HUES64 (cell line): ENCODE data around the gene ITGB4.
A peak's percentile ranks its signal among the peaks of the same experiment; 100 is the strongest.

ENCODE experiments used
- H3K27ac ChIP-seq: 2 replicates; pipeline ENCODE4 v1.7.0; 2013; ENCODE audit warnings: low read depth, low read length, inconsistent platforms
- H3K27me3 ChIP-seq: 2 replicates; pipeline ENCODE4 v1.6.1; 2013; ENCODE audit warnings: mild to moderate bottlenecking, low read length; ENCODE audit not compliant: insufficient read depth
- H3K36me3 ChIP-seq: 2 replicates; pipeline ENCODE4 v1.6.1; 2013; ENCODE audit warnings: mild to moderate bottlenecking, low read length; ENCODE audit not compliant: insufficient read depth
- H3K4me1 ChIP-seq: 2 replicates; pipeline ENCODE4 v1.6.1; 2013; ENCODE audit warnings: mild to moderate bottlenecking, low read length, moderate library complexity; ENCODE audit not compliant: insufficient read depth
- H3K4me3 ChIP-seq: 2 replicates; pipeline ENCODE4 v1.5.1; 2013; ENCODE audit warnings: mild to moderate bottlenecking, low read length, moderate library complexity
- H3K9ac ChIP-seq: 2 replicates; pipeline ENCODE4 v1.6.1; 2013; ENCODE audit warnings: mild to moderate bottlenecking, low read depth, low read length
- H3K9me3 ChIP-seq: 2 replicates; pipeline ENCODE4 v1.6.1; 2013; ENCODE audit warnings: low read depth, low read length; ENCODE audit not compliant: insufficient read depth
- WGBS: fragments of 150-250, 120-280 bp; methylation state at CpG from one replicate; pipeline ENCODE4 v1.1.7; 2013; ENCODE audit warnings: missing lambda C conversion rate; 5-methylcytosine and 5-hydroxymethylcytosine counted together

ITGB4 gene

DNA sequence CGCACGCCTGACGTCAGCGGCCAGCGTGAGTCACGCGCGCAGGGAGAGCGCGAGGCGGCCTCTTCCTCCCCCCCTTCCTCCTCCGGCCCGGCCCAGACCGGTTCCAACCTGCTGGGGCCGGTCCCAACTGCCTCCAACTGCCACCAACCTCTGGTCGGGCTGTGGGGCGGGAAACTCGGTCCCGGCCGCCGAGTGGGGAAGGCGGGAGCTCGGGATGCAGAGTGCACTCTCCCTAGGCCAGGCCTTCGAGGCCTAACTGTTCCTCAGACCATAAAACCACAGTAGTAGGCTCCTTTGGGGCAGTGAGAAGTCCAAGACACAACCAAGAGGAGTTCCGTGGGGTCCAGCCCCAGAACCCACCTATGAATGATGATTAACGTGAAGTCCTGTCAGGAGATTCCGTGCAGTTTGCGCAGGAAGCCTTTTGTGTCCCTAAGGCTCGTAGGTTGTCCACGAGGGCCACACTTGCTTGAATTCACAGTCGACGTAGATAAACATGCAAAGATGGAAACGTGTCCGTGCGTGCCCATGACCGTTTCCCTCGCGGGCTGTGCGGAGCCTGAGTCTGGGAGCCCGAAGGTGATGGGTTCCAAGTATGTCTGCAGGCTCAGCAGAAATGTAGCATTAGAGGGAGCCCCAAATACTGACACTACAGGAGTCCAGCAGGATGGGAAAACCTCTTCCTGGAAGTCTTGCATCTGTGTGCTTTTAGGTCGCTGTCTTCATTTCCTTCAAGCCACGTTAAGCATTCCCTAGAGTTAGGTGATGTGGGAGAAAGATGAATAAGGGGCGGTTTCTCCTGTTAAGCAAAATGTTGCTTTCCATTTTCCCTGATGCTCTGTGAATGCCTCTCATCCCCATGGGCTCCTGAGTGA lies 64.0 kb downstream of the ITGB4 start:
- Histone ChIP-seq H3K4me3 (peak overlapping the region; percentile 72), H3K36me3 (no peaks in the 10 kb centered on the region), H3K27ac (peak overlapping the region; percentile 98), H3K4me1 (peaks cover 23% of the 10 kb centered on the region), H3K9me3 (no peaks in the 10 kb centered on the region), H3K9ac (peak overlapping the region; percentile 98), H3K27me3 (no peaks in the 10 kb centered on the region)
- 7% methylated on average over 41 of the region's 43 CpGs for WGBS

- no peak overlapping the region for H3K27ac ChIP-seq
- H3K9me3 ChIP-seq = no peaks in the 10 kb centered on the region
- no peak overlapping the region for H3K4me3 ChIP-seq
- H3K4me1 ChIP-seq = peaks cover 2% of the 10 kb centered on the region
- H3K9ac ChIP-seq = no peak overlapping the region
- H3K27me3 ChIP-seq = no peaks in the 10 kb centered on the region
- peaks cover 49% of the 10 kb centered on the region for H3K36me3 ChIP-seq
- WGBS = 100% methylated on average over 5 of the region's 6 CpGs
Measured at GRCh38 chr17:75791254-75791653, 70.0 kb downstream of the ITGB4 start.

DNA sequence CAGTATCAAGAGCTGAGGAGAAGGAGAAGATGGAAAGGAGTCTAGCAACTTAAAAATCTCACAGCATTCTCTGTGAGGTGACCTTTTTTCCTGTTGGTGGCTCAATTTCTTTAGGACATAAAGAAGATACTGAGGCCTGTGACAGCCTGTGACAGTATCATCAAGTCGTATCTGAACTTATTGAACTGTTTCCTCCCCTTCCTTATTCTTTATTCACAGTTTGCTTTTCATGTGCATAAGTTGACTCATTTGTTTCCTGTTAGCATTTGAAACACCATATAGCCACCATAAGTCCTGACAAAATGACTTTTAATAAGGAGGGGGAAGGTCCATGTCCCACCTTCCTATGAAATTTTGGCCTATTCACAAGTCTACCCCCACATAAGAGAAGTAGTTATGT lies 72.2 kb downstream of the ITGB4 start:
- no peak overlapping the region for H3K9ac ChIP-seq
- no peaks in the 10 kb centered on the region for H3K4me1 ChIP-seq
- no peaks in the 10 kb centered on the region for H3K27me3 ChIP-seq
- H3K9me3 ChIP-seq = no peaks in the 10 kb centered on the region
- H3K36me3 ChIP-seq = peaks cover 68% of the 10 kb centered on the region
- no peak overlapping the region for H3K27ac ChIP-seq
- 89% methylated on average over 1 of the region's 1 CpG for WGBS
- H3K4me3 ChIP-seq = no peak overlapping the region

GRCh38 chr17:75795820-75796607 lies 74.8 kb downstream of the ITGB4 start:
- no peaks in the 10 kb centered on the region for H3K27me3 ChIP-seq
- H3K36me3 ChIP-seq = peaks cover 80% of the 10 kb centered on the region
- H3K9me3 ChIP-seq = no peaks in the 10 kb centered on the region
- no peak overlapping the region for H3K27ac ChIP-seq
- H3K9ac ChIP-seq = no peak overlapping the region
- H3K4me1 ChIP-seq = no peaks in the 10 kb centered on the region
- WGBS = 95% methylated on average over 8 of the region's 8 CpGs
- H3K4me3 ChIP-seq = no peak overlapping the region

DNA sequence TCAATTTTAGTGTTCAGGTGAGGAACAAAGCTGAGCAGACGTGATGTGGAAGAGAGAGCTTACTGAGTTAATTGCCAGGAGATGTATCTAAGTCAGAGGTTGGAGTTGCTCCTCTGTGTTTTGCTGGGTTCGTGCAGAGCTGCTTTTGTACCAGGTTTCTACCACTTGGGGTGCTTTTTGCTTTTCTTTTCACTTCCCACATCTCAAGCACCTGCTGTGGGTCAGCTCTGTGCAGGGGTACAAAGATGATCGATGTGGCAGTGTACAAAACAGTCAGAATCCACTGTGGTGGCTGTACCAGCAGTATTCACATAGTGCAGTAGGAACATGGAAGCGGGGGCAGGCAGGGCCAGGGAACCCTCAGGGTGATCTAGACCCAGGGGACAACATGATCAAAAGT lies 78.1 kb downstream of the ITGB4 start:
- no peaks in the 10 kb centered on the region for H3K4me1 ChIP-seq
- no peak overlapping the region; the same call in 1 of the 2 replicates for H3K9ac ChIP-seq
- H3K4me3 ChIP-seq = no peak overlapping the region
- peaks cover 63% of the 10 kb centered on the region for H3K36me3 ChIP-seq
- 97% methylated on average over 4 of the region's 4 CpGs for WGBS
- no peaks in the 10 kb centered on the region for H3K27me3 ChIP-seq
- no peak overlapping the region for H3K27ac ChIP-seq
- no peaks in the 10 kb centered on the region for H3K9me3 ChIP-seq

DNA sequence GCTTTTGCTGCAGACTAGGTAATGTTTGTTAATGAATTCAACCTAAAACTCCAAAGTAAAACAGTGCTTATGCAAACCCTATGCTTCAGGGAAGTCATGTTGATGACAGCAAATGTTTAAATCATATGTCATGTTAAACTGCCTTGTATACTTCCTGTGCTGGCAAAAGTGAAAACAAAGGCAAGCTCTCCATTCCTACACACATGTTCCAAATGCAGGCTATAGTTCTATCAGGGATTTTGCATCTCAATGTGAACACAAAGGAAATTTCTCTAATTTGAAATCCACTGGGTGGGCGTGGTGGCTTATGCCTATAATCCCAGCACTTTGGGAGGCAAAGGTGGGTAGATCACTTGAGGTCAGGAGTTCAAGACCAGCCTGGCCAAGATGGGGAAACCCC lies 82.6 kb downstream of the ITGB4 start:
- Histone ChIP-seq H3K27me3 (no peaks in the 10 kb centered on the region), H3K36me3 (peaks cover 35% of the 10 kb centered on the region), H3K9ac (no peak overlapping the region), H3K27ac (no peak overlapping the region), H3K4me3 (no peak overlapping the region), H3K9me3 (no peaks in the 10 kb centered on the region), H3K4me1 (no peaks in the 10 kb centered on the region)
- WGBS = 100% methylated on average over 1 of the region's 1 CpG

- H3K27ac ChIP-seq = no peak overlapping the region
- no peaks in the 10 kb centered on the region for H3K27me3 ChIP-seq
- no peaks in the 10 kb centered on the region for H3K4me1 ChIP-seq
- H3K9ac ChIP-seq = no peak overlapping the region
- H3K36me3 ChIP-seq = peaks cover 42% of the 10 kb centered on the region
- no peaks in the 10 kb centered on the region for H3K9me3 ChIP-seq
- no peak overlapping the region for H3K4me3 ChIP-seq
- 95% methylated on average over 3 of the region's 4 CpGs for WGBS
Measured at GRCh38 chr17:75806822-75807500, 85.7 kb downstream of the ITGB4 start.
